ENCODE results near the gene SRGAP2B. TPM values are rescaled to one million over a fixed set of nuclear protein-coding genes. Genes with fewer than 3 reads are reported as not detected.
"Not testable (repeated sequence)": the region's sequence is repeated elsewhere in the genome, so short reads cannot be mapped to it uniquely, and the experiment has no call there.

Gene SRGAP2B
- polyA plus RNA-seq, 4 donors: 1.4 to 6.8 (median 4.2) TPM

- not testable (repeated sequence) for FAIRE-seq; H3K36me3 ChIP-seq (ENCODE audit: control insufficient read depth in 3 of 3, insufficient read depth in 2 of 3, low read depth in 1 of 3, low read length in 3 of 3); H3K27ac ChIP-seq (ENCODE audit: low read depth in 1 of 3, low read length in 2 of 3); H3K4me3 ChIP-seq (ENCODE audit: low read depth in 1 of 3, low read length in 3 of 3); H3K4me1 ChIP-seq (ENCODE audit: control insufficient read depth in 3 of 3, insufficient read depth in 2 of 3, low read depth in 1 of 3, low read length in 2 of 3); H3K9me3 ChIP-seq (ENCODE audit: control insufficient read depth in 2 of 2, insufficient read depth in 1 of 2, low read depth in 1 of 2, low read length in 1 of 2); H3K27me3 ChIP-seq (ENCODE audit: control insufficient read depth in 3 of 3, insufficient read depth in 3 of 3, low read length in 3 of 3); DNase-seq
- no CpG with 5 or more reads among the region's 1 CpG for WGBS, 3 donors
Measured at GRCh38 chr1:145123062-145123395, 27.9 kb upstream of the SRGAP2B start.

- H3K9me3 ChIP-seq (ENCODE audit: control insufficient read depth in 2 of 2, insufficient read depth in 1 of 2, low read depth in 1 of 2, low read length in 1 of 2); H3K4me1 ChIP-seq (ENCODE audit: control insufficient read depth in 3 of 3, insufficient read depth in 2 of 3, low read depth in 1 of 3, low read length in 2 of 3); H3K4me3 ChIP-seq (ENCODE audit: low read depth in 1 of 3, low read length in 3 of 3); H3K27me3 ChIP-seq (ENCODE audit: control insufficient read depth in 3 of 3, insufficient read depth in 3 of 3, low read length in 3 of 3); FAIRE-seq; H3K27ac ChIP-seq (ENCODE audit: low read depth in 1 of 3, low read length in 2 of 3); DNase-seq; H3K36me3 ChIP-seq (ENCODE audit: control insufficient read depth in 3 of 3, insufficient read depth in 2 of 3, low read depth in 1 of 3, low read length in 3 of 3): not testable (repeated sequence)
- no CpG with 5 or more reads among the region's 7 CpGs for WGBS, 3 donors
Measured at GRCh38 chr1:145122344-145123061, 27.4 kb upstream of the SRGAP2B start.

- not testable (repeated sequence) for H3K4me3 ChIP-seq (ENCODE audit: low read depth in 1 of 3, low read length in 3 of 3); DNase-seq; H3K27ac ChIP-seq (ENCODE audit: low read depth in 1 of 3, low read length in 2 of 3); H3K4me1 ChIP-seq (ENCODE audit: control insufficient read depth in 3 of 3, insufficient read depth in 2 of 3, low read depth in 1 of 3, low read length in 2 of 3); H3K36me3 ChIP-seq (ENCODE audit: control insufficient read depth in 3 of 3, insufficient read depth in 2 of 3, low read depth in 1 of 3, low read length in 3 of 3); H3K27me3 ChIP-seq (ENCODE audit: control insufficient read depth in 3 of 3, insufficient read depth in 3 of 3, low read length in 3 of 3); FAIRE-seq; H3K9me3 ChIP-seq (ENCODE audit: control insufficient read depth in 2 of 2, insufficient read depth in 1 of 2, low read depth in 1 of 2, low read length in 1 of 2)
- no CpG with 5 or more reads among the region's 3 CpGs for WGBS, 3 donors
Measured at GRCh38 chr1:145119842-145120241, 24.7 kb upstream of the SRGAP2B start.

GRCh38 chr1:145115587-145116493 lies 20.7 kb upstream of the SRGAP2B start:
- H3K27ac ChIP-seq (ENCODE audit: low read depth in 1 of 3, low read length in 2 of 3); H3K36me3 ChIP-seq (ENCODE audit: control insufficient read depth in 3 of 3, insufficient read depth in 2 of 3, low read depth in 1 of 3, low read length in 3 of 3); H3K9me3 ChIP-seq (ENCODE audit: control insufficient read depth in 2 of 2, insufficient read depth in 1 of 2, low read depth in 1 of 2, low read length in 1 of 2); H3K4me1 ChIP-seq (ENCODE audit: control insufficient read depth in 3 of 3, insufficient read depth in 2 of 3, low read depth in 1 of 3, low read length in 2 of 3); FAIRE-seq; H3K27me3 ChIP-seq (ENCODE audit: control insufficient read depth in 3 of 3, insufficient read depth in 3 of 3, low read length in 3 of 3); DNase-seq; H3K4me3 ChIP-seq (ENCODE audit: low read depth in 1 of 3, low read length in 3 of 3): not testable (repeated sequence)
- WGBS, 3 donors: no CpG with 5 or more reads among the region's 6 CpGs

- no CpG with 5 or more reads among the region's 1 CpG for WGBS, 3 donors
- not testable (repeated sequence) for FAIRE-seq
Measured at GRCh38 chr1:145114560-145115057, 19.5 kb upstream of the SRGAP2B start.

GRCh38 chr1:145112703-145113102 lies 17.6 kb upstream of the SRGAP2B start:
- not testable (repeated sequence) for FAIRE-seq; H3K36me3 ChIP-seq (ENCODE audit: control insufficient read depth in 3 of 3, insufficient read depth in 2 of 3, low read depth in 1 of 3, low read length in 3 of 3); H3K27me3 ChIP-seq (ENCODE audit: control insufficient read depth in 3 of 3, insufficient read depth in 3 of 3, low read length in 3 of 3); DNase-seq; H3K9me3 ChIP-seq (ENCODE audit: control insufficient read depth in 2 of 2, insufficient read depth in 1 of 2, low read depth in 1 of 2, low read length in 1 of 2); H3K4me3 ChIP-seq (ENCODE audit: low read depth in 1 of 3, low read length in 3 of 3); H3K4me1 ChIP-seq (ENCODE audit: control insufficient read depth in 3 of 3, insufficient read depth in 2 of 3, low read depth in 1 of 3, low read length in 2 of 3); H3K27ac ChIP-seq (ENCODE audit: low read depth in 1 of 3, low read length in 2 of 3)
- WGBS, 3 donors: no CpG with 5 or more reads among the region's 3 CpGs

More at GRCh38 chr1:145114560-145115057, 19.5 kb upstream of the SRGAP2B start:
- not testable (repeated sequence) for H3K4me3 ChIP-seq (ENCODE audit: low read depth in 1 of 3, low read length in 3 of 3); H3K9me3 ChIP-seq (ENCODE audit: control insufficient read depth in 2 of 2, insufficient read depth in 1 of 2, low read depth in 1 of 2, low read length in 1 of 2); DNase-seq; H3K27me3 ChIP-seq (ENCODE audit: control insufficient read depth in 3 of 3, insufficient read depth in 3 of 3, low read length in 3 of 3); H3K4me1 ChIP-seq (ENCODE audit: control insufficient read depth in 3 of 3, insufficient read depth in 2 of 3, low read depth in 1 of 3, low read length in 2 of 3); H3K27ac ChIP-seq (ENCODE audit: low read depth in 1 of 3, low read length in 2 of 3); H3K36me3 ChIP-seq (ENCODE audit: control insufficient read depth in 3 of 3, insufficient read depth in 2 of 3, low read depth in 1 of 3, low read length in 3 of 3)

- not testable (repeated sequence) for H3K36me3 ChIP-seq (ENCODE audit: control insufficient read depth in 3 of 3, insufficient read depth in 2 of 3, low read depth in 1 of 3, low read length in 3 of 3); FAIRE-seq
- no CpG with 5 or more reads among the region's 3 CpGs for WGBS, 3 donors
Measured at GRCh38 chr1:145111674-145112073, 16.5 kb upstream of the SRGAP2B start.

GRCh38 chr1:145103294-145103693 lies 8.2 kb upstream of the SRGAP2B start:
- not testable (repeated sequence) for FAIRE-seq; H3K27me3 ChIP-seq (ENCODE audit: control insufficient read depth in 3 of 3, insufficient read depth in 3 of 3, low read length in 3 of 3); H3K4me1 ChIP-seq (ENCODE audit: control insufficient read depth in 3 of 3, insufficient read depth in 2 of 3, low read depth in 1 of 3, low read length in 2 of 3); H3K4me3 ChIP-seq (ENCODE audit: low read depth in 1 of 3, low read length in 3 of 3); H3K27ac ChIP-seq (ENCODE audit: low read depth in 1 of 3, low read length in 2 of 3); H3K36me3 ChIP-seq (ENCODE audit: control insufficient read depth in 3 of 3, insufficient read depth in 2 of 3, low read depth in 1 of 3, low read length in 3 of 3); H3K9me3 ChIP-seq (ENCODE audit: control insufficient read depth in 2 of 2, insufficient read depth in 1 of 2, low read depth in 1 of 2, low read length in 1 of 2); DNase-seq
- WGBS, 3 donors: no CpG with 5 or more reads among the region's 2 CpGs

More at GRCh38 chr1:145111674-145112073, 16.5 kb upstream of the SRGAP2B start:
- H3K9me3 ChIP-seq (ENCODE audit: control insufficient read depth in 2 of 2, insufficient read depth in 1 of 2, low read depth in 1 of 2, low read length in 1 of 2); H3K4me1 ChIP-seq (ENCODE audit: control insufficient read depth in 3 of 3, insufficient read depth in 2 of 3, low read depth in 1 of 3, low read length in 2 of 3); H3K27me3 ChIP-seq (ENCODE audit: control insufficient read depth in 3 of 3, insufficient read depth in 3 of 3, low read length in 3 of 3); H3K27ac ChIP-seq (ENCODE audit: low read depth in 1 of 3, low read length in 2 of 3); DNase-seq; H3K4me3 ChIP-seq (ENCODE audit: low read depth in 1 of 3, low read length in 3 of 3): not testable (repeated sequence)
